K562 (cell line): Measurements from ENCODE around the gene DLGAP1. TPM values are rescaled to one million over a fixed set of nuclear protein-coding genes. Genes with fewer than 3 reads are reported as not detected.

Experiments
- ATAC-seq: fragments of 200-7000 bp; cut with Tn5 transposase; 3 replicates; pipeline ENCODE4 v1.9.1; 2020; ENCODE audit warnings: moderate library complexity
- BruUV-seq: library from RNA; stranded (reverse); fragments of 400-500 nt; replicated peaks from 2 replicates; lab custom pipeline; 2021; lab: Mats Ljungman, UMichigan
- CTCF ChIA-PET: fragments of 300-600 bp; formaldehyde crosslinking; extraction: SDS; loops from one replicate; lab custom pipeline; 2021; ENCODE audit warnings: low intra/inter-chr PET ratio; lab: Yijun Ruan, JAX
- POLR2A ChIA-PET: fragments of 300-600, 350-650 bp; sonication (Branson Sonifier 250); formaldehyde crosslinking; extraction: SDS; loops from one replicate; lab custom pipeline; 2021; ENCODE audit warnings: antibody characterized with exemption, inconsistent platforms; lab: Yijun Ruan, JAX
- DNase-seq, 4 experiments: peaks; one replicate each; pipeline versions ENCODE4 v3.0.0 to v3.0.0-alpha.2; 2011 to 2018; ENCODE audit warnings: low spot score in 3 of 4, mixed read lengths in 3 of 4; ENCODE audit errors: extremely low read depth in 1 of 4
- FAIRE-seq: peaks from 2 replicates; lab custom pipeline; 2011; peaks lifted over from hg19 to GRCh38; lab: Jason Lieb, UNC
- H2AFZ ChIP-seq: 2 replicates; pipeline ENCODE4 v1.6.0; 2011; ENCODE audit warnings: low read depth, low read length, control low read depth, inconsistent platforms
- H3K27ac ChIP-seq: fragments of 200-600 bp; 3 replicates; pipeline ENCODE4 v1.8.0; 2011; ENCODE audit warnings: low read depth, mild to moderate bottlenecking, control low read depth, inconsistent platforms, low read length, moderate library complexity, mixed read lengths; ENCODE audit errors: extremely low read depth
- H3K27me3 ChIP-seq, 2 experiments: fragments of 300-600 bp in 1 of 2; 2 replicates in 1 of 2; 3 replicates in 1 of 2; pipeline versions ENCODE4 v1.6.0 to v1.8.0; 2011; ENCODE audit warnings: inconsistent platforms in 2 of 2, low read length in 2 of 2, mild to moderate bottlenecking in 1 of 2, mixed read lengths in 1 of 2, moderate library complexity in 1 of 2; ENCODE audit not compliant: control insufficient read depth in 2 of 2, insufficient read depth in 2 of 2
- H3K36me3 ChIP-seq: fragments of 300-600 bp; 3 replicates; pipeline ENCODE4 v1.8.0; 2011; ENCODE audit warnings: mild to moderate bottlenecking, low read length, inconsistent platforms; ENCODE audit not compliant: control insufficient read depth, insufficient read depth
- H3K4me1 ChIP-seq, 2 experiments: fragments of 200-600 bp in 1 of 2; replicated peaks in 1 of 2; 2 replicates in 1 of 2; 3 replicates in 1 of 2; pipeline versions ENCODE4 v1.5.1 to v1.8.0; 2011; ENCODE audit warnings: inconsistent platforms in 2 of 2, low read length in 2 of 2, mild to moderate bottlenecking in 1 of 2, mixed read lengths in 1 of 2, moderate library complexity in 1 of 2; ENCODE audit not compliant: control insufficient read depth in 2 of 2, insufficient read depth in 2 of 2
- H3K4me2 ChIP-seq: 2 replicates; pipeline ENCODE4 v1.6.1; 2011; ENCODE audit warnings: low read length, control low read depth, inconsistent platforms, mixed read lengths; ENCODE audit not compliant: insufficient read depth
- H3K4me3 ChIP-seq: fragments of 200-600 bp; sonication (generic), shearing (Covaris generic); 2 replicates; pipeline ENCODE4 v1.5.1; 2016; ENCODE audit warnings: control low read depth, inconsistent platforms
- H3K79me2 ChIP-seq: fragments of 200-600 bp; 3 replicates; pipeline ENCODE4 v1.8.0; 2011; ENCODE audit warnings: low read length, inconsistent platforms; ENCODE audit not compliant: control insufficient read depth, insufficient read depth
- H3K9ac ChIP-seq, 2 experiments: 2 replicates each; pipeline versions ENCODE4 v1.6.0 to v1.6.1; 2011; ENCODE audit warnings: low read depth in 2 of 2, low read length in 2 of 2, control low read depth in 1 of 2, inconsistent platforms in 1 of 2, mild to moderate bottlenecking in 1 of 2, mixed read lengths in 1 of 2; ENCODE audit not compliant: insufficient read depth in 1 of 2
- H3K9me1 ChIP-seq: one replicate; pipeline ENCODE4 v1.6.0; 2011; ENCODE audit warnings: inconsistent platforms, mild to moderate bottlenecking, low read length, moderate library complexity; ENCODE audit not compliant: control insufficient read depth, insufficient read depth
- H3K9me3 ChIP-seq: replicated peaks from 2 replicates; pipeline ENCODE4 v1.5.1; 2011; ENCODE audit warnings: low read depth, low read length, inconsistent platforms; ENCODE audit not compliant: control insufficient read depth, insufficient read depth
- H4K20me1 ChIP-seq: replicated peaks from 2 replicates; pipeline ENCODE4 v1.6.1; 2011; ENCODE audit warnings: low read length, inconsistent platforms, mixed read lengths; ENCODE audit not compliant: control insufficient read depth, insufficient read depth
- BDP1 ChIP-seq: IDR thresholded peaks from 3 replicates; pipeline ENCODE4 v1.6.1; 2011; ENCODE audit not compliant: insufficient read length, insufficient read depth
- CXXC5 ChIP-seq: fragments of 250-450 bp; sonication (Bioruptor Pico); IDR thresholded peaks from 2 replicates; pipeline ENCODE4 v1.8.0; 2022; ENCODE audit warnings: inconsistent platforms, mild to moderate bottlenecking, moderate library complexity
- KDM4B ChIP-seq, 2 experiments: fragments of 450-650 bp in 1 of 2; sonication (generic) in 1 of 2; IDR thresholded peaks; 2 replicates each; pipeline ENCODE4 v1.6.1; 2016 to 2017; ENCODE audit warnings: borderline replicate concordance in 2 of 2, antibody characterized with exemption in 1 of 2, low read depth in 1 of 2, mild to moderate bottlenecking in 1 of 2
- KLF10 ChIP-seq: fragments of 250-450 bp; sonication (Bioruptor Pico); IDR thresholded peaks from 2 replicates; pipeline ENCODE4 v1.6.1; 2021; ENCODE audit warnings: matching md5 sums
- MAZ ChIP-seq, 2 experiments: fragments of 450-650 bp in 1 of 2; sonication (generic) in 1 of 2; formaldehyde crosslinking; IDR thresholded peaks in 1 of 2; conservative IDR thresholded peaks in 1 of 2; 2 replicates each; pipeline versions ENCODE4 v1.4.0 to v1.5.0; 2020; ENCODE audit warnings: mild to moderate bottlenecking in 1 of 2, missing genetic modification reagents in 1 of 2
- NBN ChIP-seq: fragments of 450-650 bp; IDR thresholded peaks from 2 replicates; pipeline ENCODE4 v1.6.1; 2016; ENCODE audit warnings: low read depth, mild to moderate bottlenecking
- POLR2G ChIP-seq: fragments of 200-400 bp; formaldehyde crosslinking; IDR thresholded peaks from 2 replicates; pipeline ENCODE4 v1.6.1; 2017; ENCODE audit warnings: low read depth, mild to moderate bottlenecking, antibody characterized with exemption, low read length, moderate library complexity
- SNRNP70 ChIP-seq: fragments of 200-400 bp; formaldehyde crosslinking; optimal IDR thresholded peaks from 2 replicates; pipeline ENCODE3; 2017; ENCODE audit warnings: low read depth, low read length
- ZNF124 ChIP-seq: sonication (generic); formaldehyde crosslinking; IDR thresholded peaks from 2 replicates; pipeline ENCODE4 v1.8.1; 2022; ENCODE audit warnings: missing genetic modification reagents
- WGBS: fragments of 100-300 bp; shearing (Covaris generic); methylation state at CpG from one replicate; pipeline ENCODE4 v1.1.6; 2016; ENCODE audit warnings: low coverage, mixed read lengths; ENCODE audit not compliant: insufficient coverage; ENCODE audit errors: missing lambda C conversion rate; 5-methylcytosine and 5-hydroxymethylcytosine counted together
- in situ Hi-C: fragments of 300-500 bp; cut with MboI; formaldehyde crosslinking; loops from 4 replicates; pipeline ENCODE4 v1.15.0; 2018; ENCODE audit warnings: inconsistent platforms, mixed read lengths
- intact Hi-C: fragments of 100-400 bp; cut with micrococcal nuclease; formaldehyde crosslinking; loops from 2 replicates; pipeline ENCODE4 v1.14.2; 2022
- polyA plus RNA-seq, 8 experiments: library from polyadenylated mRNA; depleted of rRNA in 4 of 8; stranded (reverse) in 5 of 8; unstranded in 3 of 8; fragments of >200 nt; fragmentation: Nextera tagmentation in 2 of 8; fragmentation: Illumina TruSeq in 1 of 8; extraction: Ambion mirVana in 2 of 8; extraction: Trizol in 1 of 8; gene quantifications; 2 replicates each; pipeline versions ENCODE4 v1.2.1 to v1.2.3, GENCODE V29; 2011 to 2014; ENCODE audit warnings: inconsistent platforms in 1 of 8, missing spikeins in 1 of 8
- total RNA-seq, 7 experiments: library from RNA; depleted of rRNA in 6 of 7; stranded (reverse); fragments of >200 nt in 6 of 7; fragmentation: Illumina TruSeq in 2 of 7; extraction: Trizol in 2 of 7; gene quantifications; 2 replicates each; pipeline versions ENCODE4 v1.2.1 to v1.2.3, GENCODE V29; 2011 to 2021; ENCODE audit warnings: low replicate concordance in 1 of 7
- TF ChIP-seq, protein P1 (sequence below): fragments of 450-650 bp; IDR thresholded peaks from one replicate; pipeline ENCODE4 v1.6.1; 2018; ENCODE audit warnings: mild to moderate bottlenecking, moderate library complexity; ENCODE audit not compliant: partially characterized antibody

Gene DLGAP1
- total and polyA plus RNA-seq, 9 of the 15 experiments (the other 6 are each of a cell fraction or from before 2014, with no cell fraction given), result 0.04 to 0.22 (median 0.08) TPM

DNA sequence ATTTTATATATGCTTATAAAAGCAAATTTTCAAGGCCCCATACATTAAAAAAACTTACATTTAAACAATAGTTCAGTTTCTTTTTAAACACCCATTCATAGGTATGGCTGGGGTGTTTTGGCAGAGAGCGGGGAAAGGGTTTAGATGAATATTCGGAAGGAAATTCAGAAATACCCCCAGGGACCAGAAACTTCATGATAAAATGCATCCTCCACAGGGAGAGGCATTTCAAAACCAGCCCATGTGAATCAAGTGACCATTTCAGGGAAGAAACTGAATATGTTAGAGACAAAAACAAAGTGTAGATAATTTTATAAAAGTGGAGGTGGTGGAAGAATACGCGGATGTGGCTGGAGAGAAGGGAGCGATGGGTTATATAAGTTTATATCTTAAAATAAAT, 678.0 kb downstream of the DLGAP1 start:
- Histone ChIP-seq H3K9me3 (no peaks in the 10 kb centered on the region), H3K9ac (no peak overlapping the region), H3K4me1 (no peaks in the 10 kb centered on the region), H3K27me3 (peaks cover 33 to 44% of the 10 kb centered on the region in 2 experiments), H3K36me3 (no peaks in the 10 kb centered on the region), H2AFZ (no peak overlapping the region), H3K4me3 (no peak overlapping the region), H4K20me1 (no peaks in the 10 kb centered on the region), H3K4me2 (no peak overlapping the region), H3K9me1 (no peaks in the 10 kb centered on the region), H3K27ac (no peak overlapping the region), H3K79me2 (no peaks in the 10 kb centered on the region)
- in situ Hi-C loops (no loop called here), intact Hi-C loops (no loop called here)
- ATAC-seq (no peak), DNase-seq (no peak), FAIRE-seq (no peak)
- WGBS, result 2% methylated on average over 5 of the region's 5 CpGs
- TF ChIP-seq KLF10 (CRISPR knock-in tag) (no peak), BDP1 (no peak), POLR2G (no peak), CXXC5 (CRISPR knock-in tag) (no peak), NBN (no peak), ZNF124 (CRISPR knock-in tag) (no peak), KDM4B (IDR thresholded peaks at IDR 0.05; ENCODE audit: borderline replicate concordance in 2 of 2, low read depth in 1 of 2) (no peak), SNRNP70 (no peak), MAZ (CRISPR knock-in tag; conservative IDR thresholded peaks at IDR 0.05 in 1 of 2, IDR thresholded peaks at IDR 0.05 in 1 of 2) (no peak)
- TF ChIP-seq, protein P1, sequence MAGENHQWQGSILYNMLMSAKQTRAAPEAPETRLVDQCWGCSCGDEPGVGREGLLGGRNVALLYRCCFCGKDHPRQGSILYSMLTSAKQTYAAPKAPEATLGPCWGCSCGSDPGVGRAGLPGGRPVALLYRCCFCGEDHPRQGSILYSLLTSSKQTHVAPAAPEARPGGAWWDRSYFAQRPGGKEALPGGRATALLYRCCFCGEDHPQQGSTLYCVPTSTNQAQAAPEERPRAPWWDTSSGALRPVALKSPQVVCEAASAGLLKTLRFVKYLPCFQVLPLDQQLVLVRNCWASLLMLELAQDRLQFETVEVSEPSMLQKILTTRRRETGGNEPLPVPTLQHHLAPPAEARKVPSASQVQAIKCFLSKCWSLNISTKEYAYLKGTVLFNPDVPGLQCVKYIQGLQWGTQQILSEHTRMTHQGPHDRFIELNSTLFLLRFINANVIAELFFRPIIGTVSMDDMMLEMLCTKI, result no peak
- CTCF ChIA-PET, result no interaction called here
- POLR2A ChIA-PET, result no interaction called here
- BruUV-seq, result no TSS peak
